Pancreas (tissue), 10 donors: ENCODE data around the gene MGAT3. TPM values are rescaled to one million over a fixed set of nuclear protein-coding genes. Genes with fewer than 3 reads are reported as not detected.

ENCODE experiments used
- ATAC-seq, 4 donors: fragments of 200-7000 bp; cut with Tn5 transposase; one replicate each; pipeline versions ENCODE4 v1.8.0 to v1.9.1; 2020; ENCODE audit warnings: mild to moderate bottlenecking in 4 of 4, moderate library complexity in 4 of 4
- DNase-seq, 6 donors: peaks; one replicate each; pipeline ENCODE4 v3.0.0-alpha.2; 2020
- FAIRE-seq: peaks from 2 replicates; lab custom pipeline; 2012; peaks lifted over from hg19 to GRCh38; lab: Jason Lieb, UNC
- H3K27ac ChIP-seq, 4 donors: fragments of 200-600 bp; sonication (generic); 1 replicate in 3 of 4; 2 replicates in 1 of 4; pipeline versions ENCODE4 v1.5.0 to v1.8.0; 2020
- H3K27me3 ChIP-seq, 4 donors: fragments of 200-600 bp; one replicate each; pipeline ENCODE4 v1.8.0; 2021
- H3K36me3 ChIP-seq, 3 donors: fragments of 200-600 bp; sonication (generic) in 1 of 3; one replicate each; pipeline versions ENCODE4 v1.5.0 to v1.8.0; 2020 to 2021
- H3K4me1 ChIP-seq, 3 donors: fragments of 200-600 bp; one replicate each; pipeline ENCODE4 v1.8.0; 2021
- H3K4me3 ChIP-seq, 4 donors: fragments of 200-600 bp; sonication (generic) in 2 of 4; one replicate each; pipeline versions ENCODE4 v1.5.0 to v1.8.0; 2020 to 2021
- H3K9me3 ChIP-seq, 4 donors: fragments of 200-600 bp; one replicate each; pipeline ENCODE4 v1.8.0; 2021
- WGBS, 2 donors: extraction: QIAGEN DNeasy Blood & Tissue Kit; methylation state at CpG; one replicate each; pipeline ENCODE4 v1.1.7; 2013; 5-methylcytosine and 5-hydroxymethylcytosine counted together
- intact Hi-C, 3 donors: fragments of 100-400 bp; cut with DNase I; formaldehyde crosslinking; loops; one replicate each; pipeline versions ENCODE4 v1.11.1 to v1.14.2; 2022
- polyA plus RNA-seq, 2 donors: library from polyadenylated mRNA; stranded (reverse); fragments of 200-250 nt; gene quantifications; one replicate each; pipeline ENCODE4 v1.2.3, GENCODE V29; 2013
- total RNA-seq, 6 donors: library from RNA; stranded (reverse); fragmentation: NEBNext Ultra II Directional in 4 of 6; extraction: Animal tissue kit (Norgen Biotek cat#: 25700) in 4 of 6; gene quantifications; one replicate each; pipeline versions ENCODE4 v1.2.1 to v1.2.4, GENCODE V29; 2021 to 2023
- TF ChIP-seq, protein P1 (sequence below), 4 donors: fragments of 200-600 bp; sonication (generic) in 3 of 4; IDR thresholded peaks; one replicate each; pipeline versions ENCODE4 v1.5.0 to v1.8.0; 2021; ENCODE audit warnings: antibody characterized with exemption in 4 of 4
- donor health status: healthy with polysubstance abuse.
- donor health status: DM: no; HTN: no; CAD: no; lungs with moderate emphysema.
- donor health status: DM: no; HTN: no; CAD: no.
- donor health status: control.
- donor health status: control.
- donor health status: Bipolar disorder and iron deficiency.
- donor health status: DM: yes; HTN: yes; CAD: no.
- donor health status: DM: no; HTN: no; CAD: no.
- donor health status: DM: no; HTN: no; CAD: no.
- donor health status: DM: yes; HTN: yes; CAD: no.

MGAT3 gene
- total and polyA plus RNA-seq, 8 donors: 1.5 to 4.2 (median 2.2) TPM

DNA sequence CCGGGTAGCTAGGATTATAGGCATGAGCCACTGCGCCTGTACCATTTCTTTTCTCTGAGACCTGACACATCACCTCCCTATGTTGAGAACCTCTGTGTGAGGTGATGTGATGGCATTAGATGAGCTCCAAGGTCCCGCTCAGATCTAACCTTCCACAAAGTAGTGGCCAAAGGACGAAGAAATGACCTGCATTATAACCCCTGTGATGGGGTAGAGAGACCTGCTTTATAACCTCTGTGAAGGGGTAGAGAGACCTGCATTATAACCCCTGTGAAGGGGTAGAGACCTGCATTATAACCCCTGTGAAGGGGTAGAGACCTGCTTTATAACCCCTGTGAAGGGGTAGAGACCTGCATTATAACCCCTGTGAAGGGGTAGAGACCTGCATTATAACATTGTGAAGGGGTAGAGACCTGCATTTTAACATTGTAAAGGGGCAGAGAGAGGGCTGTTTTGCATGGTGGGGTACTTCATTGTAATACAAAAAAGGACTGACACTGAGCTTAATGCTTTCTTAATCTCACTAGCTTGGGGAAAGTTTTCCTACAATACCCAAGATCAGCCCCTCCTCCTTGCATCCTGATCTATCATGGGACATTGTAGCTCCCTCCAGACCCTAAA, 53.8 kb downstream of the MGAT3 start:
- H3K9me3 ChIP-seq: no peaks in the 10 kb centered on the region
- no peak overlapping the region for H3K27ac ChIP-seq
- no peaks in the 10 kb centered on the region for H3K27me3 ChIP-seq
- intact Hi-C loops: no loop called here
- peaks cover 6 to 59% (median 30%) of the 10 kb centered on the region in 3 donors for H3K36me3 ChIP-seq
- FAIRE-seq (no peak), DNase-seq (no peak), ATAC-seq (no peak)
- TF ChIP-seq, protein P1, sequence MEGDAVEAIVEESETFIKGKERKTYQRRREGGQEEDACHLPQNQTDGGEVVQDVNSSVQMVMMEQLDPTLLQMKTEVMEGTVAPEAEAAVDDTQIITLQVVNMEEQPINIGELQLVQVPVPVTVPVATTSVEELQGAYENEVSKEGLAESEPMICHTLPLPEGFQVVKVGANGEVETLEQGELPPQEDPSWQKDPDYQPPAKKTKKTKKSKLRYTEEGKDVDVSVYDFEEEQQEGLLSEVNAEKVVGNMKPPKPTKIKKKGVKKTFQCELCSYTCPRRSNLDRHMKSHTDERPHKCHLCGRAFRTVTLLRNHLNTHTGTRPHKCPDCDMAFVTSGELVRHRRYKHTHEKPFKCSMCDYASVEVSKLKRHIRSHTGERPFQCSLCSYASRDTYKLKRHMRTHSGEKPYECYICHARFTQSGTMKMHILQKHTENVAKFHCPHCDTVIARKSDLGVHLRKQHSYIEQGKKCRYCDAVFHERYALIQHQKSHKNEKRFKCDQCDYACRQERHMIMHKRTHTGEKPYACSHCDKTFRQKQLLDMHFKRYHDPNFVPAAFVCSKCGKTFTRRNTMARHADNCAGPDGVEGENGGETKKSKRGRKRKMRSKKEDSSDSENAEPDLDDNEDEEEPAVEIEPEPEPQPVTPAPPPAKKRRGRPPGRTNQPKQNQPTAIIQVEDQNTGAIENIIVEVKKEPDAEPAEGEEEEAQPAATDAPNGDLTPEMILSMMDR (IDR thresholded peaks at IDR 0.05): no peak
- WGBS, 2 donors: 88 to 95% methylated on average over 4 of the region's 4 CpGs
- no peak overlapping the region for H3K4me3 ChIP-seq
- no peaks in the 10 kb centered on the region for H3K4me1 ChIP-seq

DNA sequence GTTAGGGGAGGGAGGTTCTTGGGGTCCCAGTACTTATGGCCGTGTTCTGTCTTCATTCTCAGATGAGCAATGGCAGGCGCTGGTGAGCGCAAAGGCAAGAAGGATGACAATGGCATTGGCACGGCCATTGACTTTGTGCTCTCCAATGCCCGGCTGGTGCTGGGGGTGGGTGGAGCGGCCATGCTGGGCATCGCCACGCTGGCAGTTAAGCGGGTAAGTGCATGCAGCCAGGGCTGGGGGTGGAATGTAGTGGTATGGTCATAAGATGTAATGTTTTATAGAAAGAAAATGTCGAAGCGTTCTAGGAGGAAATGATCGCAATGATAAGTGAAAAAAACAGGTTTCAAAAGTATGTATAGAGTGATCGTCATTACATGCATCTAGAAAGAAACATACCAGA, 54.4 kb downstream of the MGAT3 start:
- no peaks in the 10 kb centered on the region for H3K4me1 ChIP-seq
- intact Hi-C loops: no loop called here
- H3K36me3 ChIP-seq: peaks cover 6 to 55% (median 33%) of the 10 kb centered on the region in 3 donors
- TF ChIP-seq, protein P1 (IDR thresholded peaks at IDR 0.05): no peak
- H3K27ac ChIP-seq: no peak overlapping the region
- H3K27me3 ChIP-seq: no peaks in the 10 kb centered on the region
- WGBS, 2 donors: 91 to 97% methylated on average over 13 of the region's 13 CpGs
- no peaks in the 10 kb centered on the region for H3K9me3 ChIP-seq
- H3K4me3 ChIP-seq: no peak overlapping the region
- ATAC-seq (no peak), DNase-seq (no peak), FAIRE-seq (no peak)

DNA sequence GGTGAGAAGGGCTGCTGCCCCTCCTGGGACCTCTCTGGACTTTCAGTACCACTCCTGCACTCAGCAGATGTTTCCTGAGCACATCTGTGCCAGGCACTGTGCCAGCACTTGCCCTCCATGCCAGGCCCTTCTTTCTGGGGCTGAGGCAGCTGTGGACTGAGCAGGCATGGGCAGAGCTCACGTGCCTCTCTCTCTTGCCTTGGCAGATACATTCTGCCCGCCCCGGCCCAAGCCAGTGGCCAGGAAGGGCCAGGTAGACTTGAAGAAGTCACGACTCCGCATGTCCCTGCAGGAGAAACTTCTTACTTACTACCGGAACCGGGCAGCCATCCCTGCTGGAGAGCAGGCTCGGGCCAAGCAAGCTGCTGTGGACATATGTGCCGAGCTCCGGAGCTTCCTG, 55.2 kb downstream of the MGAT3 start:
- DNase-seq: peak in 1 of 6 donors; percentile 67
- H3K9me3 ChIP-seq: no peaks in the 10 kb centered on the region
- H3K4me1 ChIP-seq: no peaks in the 10 kb centered on the region
- peaks cover 6 to 55% (median 33%) of the 10 kb centered on the region in 3 donors for H3K36me3 ChIP-seq
- no peak for FAIRE-seq
- ATAC-seq: no peak
- 91 to 92% methylated on average over 10 of the region's 10 CpGs for WGBS, 2 donors
- TF ChIP-seq, protein P1 (IDR thresholded peaks at IDR 0.05): no peak
- no peak overlapping the region for H3K27ac ChIP-seq
- no peak overlapping the region for H3K4me3 ChIP-seq
- intact Hi-C loops: no loop called here
- H3K27me3 ChIP-seq: no peaks in the 10 kb centered on the region

DNA sequence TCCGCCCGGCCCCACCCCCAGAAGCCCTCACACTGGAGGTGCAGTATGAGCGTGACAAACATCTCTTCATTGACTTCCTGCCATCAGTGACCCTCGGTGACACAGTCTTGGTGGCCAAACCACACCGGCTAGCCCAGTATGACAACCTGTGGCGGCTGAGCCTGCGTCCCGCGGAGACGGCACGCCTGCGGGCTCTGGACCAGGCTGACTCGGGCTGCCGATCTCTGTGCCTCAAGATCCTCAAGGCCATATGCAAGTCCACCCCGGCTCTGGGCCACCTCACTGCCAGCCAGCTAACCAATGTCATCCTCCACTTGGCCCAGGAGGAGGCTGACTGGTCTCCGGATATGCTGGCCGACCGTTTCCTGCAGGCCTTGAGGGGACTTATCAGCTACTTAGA, 57.0 kb downstream of the MGAT3 start:
- H3K4me1 ChIP-seq: peaks cover 0 to 7% (median 4%) of the 10 kb centered on the region in 3 donors

More for the DNA sequence above, 57.0 kb downstream of the MGAT3 start:
- FAIRE-seq: no peak
- DNase-seq: peak in 1 of 6 donors; percentile 58
- no peaks in the 10 kb centered on the region for H3K9me3 ChIP-seq
- peak in 1 of 4 donors; percentile 10 for ATAC-seq
- H3K27me3 ChIP-seq: no peaks in the 10 kb centered on the region
- TF ChIP-seq, protein P1 (IDR thresholded peaks at IDR 0.05): no peak
- WGBS, 2 donors: 75% methylated on average over 18 of the region's 18 CpGs
- no peak overlapping the region for H3K27ac ChIP-seq
- intact Hi-C loops: no loop called here
- H3K36me3 ChIP-seq: peaks cover 6 to 44% (median 33%) of the 10 kb centered on the region in 3 donors
- H3K4me3 ChIP-seq: no peak overlapping the region
